NCI-H128 (cell line): ENCODE measurements around the gene NUFIP2.
"Not testable (repeated sequence)": the region's sequence is repeated elsewhere in the genome, so short reads cannot be mapped to it uniquely, and the experiment has no call there.

Source experiments
- DNase-seq: peaks from one replicate; lab custom pipeline; 2025; ENCODE audit not compliant: unreplicated experiment; lab: John Stamatoyannopoulos, UW

Gene NUFIP2

DNA sequence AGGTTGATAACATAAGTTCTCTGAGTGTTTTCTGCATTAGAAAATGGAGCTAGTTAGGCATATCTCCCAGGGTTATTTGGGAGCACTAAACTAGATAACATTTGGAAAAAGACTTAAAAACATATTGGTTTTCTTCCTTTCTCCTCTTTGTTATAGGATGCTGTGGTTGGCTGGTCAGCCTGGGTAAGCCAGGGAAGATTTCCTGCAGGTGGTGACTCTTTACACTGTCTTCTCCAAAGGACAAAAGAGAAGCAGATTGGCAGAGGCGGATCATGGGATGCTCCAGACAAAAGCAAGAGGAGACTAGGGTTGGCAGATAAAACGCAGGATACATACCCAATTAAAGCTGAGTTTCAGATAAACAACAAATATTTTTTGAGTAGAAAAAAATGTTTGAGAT, 53.5 kb downstream of the NUFIP2 start:
- DNase-seq = no peak

DNA sequence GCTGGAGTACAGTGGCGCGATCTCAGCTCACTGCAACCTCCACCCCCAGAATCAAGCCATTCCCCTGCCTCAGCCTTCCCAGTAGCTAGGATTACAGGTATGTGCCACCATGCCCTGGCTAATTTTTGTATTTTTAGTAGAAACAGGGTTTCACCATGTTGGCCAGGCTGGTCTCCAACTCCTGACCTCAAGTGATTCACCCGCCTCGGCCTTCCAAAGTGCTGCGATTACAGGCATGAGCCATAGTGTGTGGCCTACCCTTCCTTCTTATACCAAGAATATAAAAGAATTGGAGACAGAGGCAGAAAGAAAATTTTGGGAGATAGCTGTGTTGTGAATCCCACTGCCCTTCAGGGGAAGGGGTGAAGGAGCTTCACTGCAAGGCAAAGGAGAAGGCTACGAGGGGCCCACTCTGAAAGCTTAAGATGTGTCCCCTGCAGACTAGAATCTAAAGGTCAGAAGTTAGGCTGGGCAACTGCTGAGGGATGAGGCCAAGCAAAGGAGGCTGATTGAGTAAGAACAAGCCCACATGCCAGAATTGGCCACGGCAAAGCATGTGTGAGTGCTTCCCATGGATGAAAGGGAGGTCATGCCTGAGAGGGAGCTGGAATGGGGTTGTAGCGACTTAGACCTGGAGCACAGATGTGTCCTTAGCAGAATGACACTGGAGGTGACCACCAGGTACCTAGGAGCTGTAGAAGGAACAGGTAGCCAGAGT, 55.7 kb downstream of the NUFIP2 start:
- no peak for DNase-seq

DNA sequence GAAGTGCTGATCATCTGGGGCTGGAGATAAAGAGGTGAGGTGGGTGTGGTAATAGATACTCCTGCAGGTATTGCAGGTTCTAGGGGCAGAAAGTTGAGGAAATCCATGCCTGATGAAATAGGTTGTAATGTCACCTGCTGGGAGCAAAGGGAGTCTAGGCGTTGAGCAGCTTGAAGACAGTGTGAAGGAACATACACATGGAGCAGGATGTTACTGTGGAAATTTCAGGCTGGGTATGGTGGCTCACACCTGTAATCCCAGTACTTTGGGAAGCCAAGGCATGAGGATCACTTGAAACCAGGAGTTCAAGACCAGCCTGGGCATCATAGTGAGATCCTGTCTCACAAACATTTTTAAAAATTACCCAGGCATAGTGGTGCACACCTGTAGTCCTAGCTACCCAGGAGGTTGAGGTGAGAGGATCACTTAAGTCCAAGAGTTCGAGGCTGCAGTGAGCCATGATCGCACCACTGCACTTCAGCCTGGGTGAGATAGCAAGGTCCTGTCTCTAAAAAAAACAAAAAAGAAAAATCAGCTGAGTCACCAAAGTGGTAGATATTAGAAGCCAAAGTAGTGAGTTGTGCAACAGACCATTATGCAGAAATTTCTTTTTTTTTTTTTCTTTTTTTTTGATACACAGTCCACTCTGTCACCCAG, 56.3 kb downstream of the NUFIP2 start:
- DNase-seq = no peak

DNA sequence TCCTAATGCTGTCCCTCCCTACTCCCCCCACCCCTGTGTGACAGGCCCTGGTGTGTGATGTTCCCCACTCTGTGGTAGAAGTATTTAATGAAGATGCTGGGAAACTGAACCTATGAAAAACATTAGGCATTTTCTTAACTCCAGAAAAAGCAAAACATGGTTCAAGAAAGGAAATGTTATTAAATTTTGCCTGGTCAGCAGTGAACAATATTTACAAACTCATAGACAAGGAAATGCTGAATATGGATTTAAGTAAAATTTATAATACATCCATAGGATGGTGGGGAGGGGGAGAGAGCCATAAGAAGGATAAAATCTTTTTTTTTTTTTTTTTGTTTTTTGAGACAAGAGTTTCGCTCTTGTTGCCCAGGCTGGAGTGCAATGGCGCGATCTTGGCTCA, 58.0 kb downstream of the NUFIP2 start:
- no peak for DNase-seq

DNA sequence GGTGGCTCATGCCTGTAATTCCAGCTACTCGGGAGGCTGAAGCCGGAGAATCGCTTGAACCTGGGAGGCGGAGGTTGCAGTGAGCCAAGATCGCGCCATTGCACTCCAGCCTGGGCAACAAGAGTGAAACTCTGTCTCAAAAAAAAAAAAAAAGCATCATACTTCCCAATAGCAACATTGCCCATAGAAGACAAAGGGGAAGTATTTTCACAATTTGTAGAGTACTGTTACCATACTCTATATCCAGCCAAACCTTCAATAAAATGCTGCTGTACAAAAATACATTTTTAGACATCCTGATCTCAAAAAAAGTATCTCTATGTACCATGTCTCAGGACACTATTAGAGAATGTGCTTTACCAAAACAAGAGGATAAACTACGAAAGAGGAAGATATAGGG, 59.0 kb downstream of the NUFIP2 start:
- not testable (repeated sequence) for DNase-seq

DNA sequence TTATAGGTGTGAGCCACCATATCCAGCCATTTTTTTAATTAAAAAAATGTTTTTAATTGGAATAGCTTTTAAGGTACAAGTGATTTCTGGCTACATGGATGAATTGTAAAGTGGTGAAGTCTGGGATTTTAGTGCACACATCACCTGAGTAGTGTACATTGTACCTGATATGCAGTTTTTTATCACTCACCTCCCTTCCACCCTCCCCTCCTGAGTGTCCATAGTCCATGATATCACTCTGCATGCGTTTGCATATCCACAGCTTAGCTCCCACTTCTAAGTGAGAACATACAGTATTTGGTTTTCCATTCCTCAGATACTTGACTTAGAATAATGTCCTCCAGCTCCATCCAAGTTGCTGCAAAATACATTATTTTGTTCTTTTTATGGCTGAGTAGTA, 60.6 kb downstream of the NUFIP2 start:
- no peak for DNase-seq

DNA sequence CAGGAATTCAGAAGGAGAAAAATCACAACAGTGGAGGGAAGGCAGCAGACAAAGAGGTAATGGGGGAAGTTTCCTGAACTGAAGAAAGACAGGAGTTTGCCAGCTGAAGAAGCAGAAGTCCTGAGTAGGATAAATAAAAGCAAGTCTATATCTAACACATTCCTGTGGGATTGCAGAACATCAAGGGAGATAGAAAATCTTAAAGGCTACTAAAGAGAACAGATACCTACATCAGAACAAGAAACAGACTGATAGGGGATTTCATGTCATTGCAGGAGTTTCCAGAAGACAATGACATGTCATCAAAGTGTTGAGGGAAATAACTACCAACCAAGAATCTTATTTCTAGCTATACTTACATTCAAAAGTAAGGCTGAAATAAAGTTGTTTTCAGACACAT, 68.6 kb downstream of the NUFIP2 start:
- no peak for DNase-seq

DNA sequence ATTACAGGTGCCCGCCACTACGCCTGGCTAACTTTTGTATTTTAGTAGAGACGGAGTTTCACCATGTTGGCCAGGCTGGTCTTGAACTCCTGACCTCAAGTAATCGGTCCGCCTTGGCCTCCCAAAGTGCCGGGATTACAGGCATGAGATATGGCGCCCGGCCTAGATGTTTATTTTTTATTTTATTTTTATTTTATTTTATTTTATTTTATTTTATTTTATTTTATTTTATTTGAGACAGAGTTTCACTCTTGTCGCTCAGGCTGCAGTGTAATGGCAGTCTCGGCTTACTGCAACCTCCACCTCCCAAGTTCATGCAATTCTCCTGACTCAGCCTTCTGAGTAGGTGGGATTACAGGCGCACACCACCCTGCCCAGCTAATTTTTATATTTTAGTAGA, 72.6 kb downstream of the NUFIP2 start:
- not testable (repeated sequence) for DNase-seq

DNA sequence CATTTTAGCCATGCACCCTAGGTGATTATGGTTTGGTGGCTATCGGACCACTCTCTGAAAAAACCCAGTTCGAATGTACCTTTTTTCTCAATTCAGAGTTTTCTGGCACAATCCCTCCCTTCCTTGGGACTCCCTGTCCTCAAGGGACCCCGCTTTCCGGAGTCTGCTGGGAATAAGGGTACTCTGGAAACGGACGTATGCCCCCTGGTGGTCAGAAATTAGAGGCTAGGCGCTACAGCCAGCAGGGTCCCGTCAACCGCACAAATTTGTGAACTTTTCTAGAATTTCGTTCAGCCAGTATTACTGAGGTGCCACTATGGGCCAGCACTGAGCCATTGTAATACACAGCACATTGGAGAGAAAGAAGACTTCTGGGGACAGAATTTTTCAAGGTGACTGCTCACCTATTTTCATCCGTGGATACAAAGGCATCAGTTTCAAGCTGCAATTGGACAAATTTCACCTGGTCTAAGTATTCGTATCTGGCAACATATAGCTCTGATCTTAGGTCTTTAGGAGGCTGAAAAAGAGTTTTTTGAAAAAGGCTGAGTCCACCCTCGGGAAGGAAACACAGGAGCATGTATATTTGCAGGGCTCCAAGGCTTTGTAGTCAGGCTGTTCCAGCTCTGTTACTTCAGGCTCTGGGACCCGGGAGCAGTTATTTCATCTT, 74.4 kb downstream of the NUFIP2 start:
- peak; percentile 4 for DNase-seq

DNA sequence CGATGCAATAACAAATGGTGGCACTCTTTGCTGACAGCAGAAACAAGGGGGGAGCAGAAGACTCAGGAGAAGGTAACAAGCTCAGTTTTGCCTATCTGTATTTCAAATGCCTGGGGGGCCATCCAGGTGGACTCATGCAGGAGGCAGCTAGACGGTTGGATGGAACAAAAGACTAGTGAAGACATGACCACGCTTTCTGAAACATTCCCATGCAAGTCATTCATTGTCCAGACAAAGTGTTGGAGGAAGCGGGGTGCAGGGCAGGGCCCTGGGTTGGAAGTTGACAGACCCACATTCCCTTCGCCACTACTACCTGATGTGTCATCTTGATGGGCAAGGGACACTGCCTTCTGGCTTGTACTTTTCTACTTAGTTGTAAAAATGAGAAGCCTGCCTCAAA, 77.1 kb downstream of the NUFIP2 start:
- no peak for DNase-seq

DNA sequence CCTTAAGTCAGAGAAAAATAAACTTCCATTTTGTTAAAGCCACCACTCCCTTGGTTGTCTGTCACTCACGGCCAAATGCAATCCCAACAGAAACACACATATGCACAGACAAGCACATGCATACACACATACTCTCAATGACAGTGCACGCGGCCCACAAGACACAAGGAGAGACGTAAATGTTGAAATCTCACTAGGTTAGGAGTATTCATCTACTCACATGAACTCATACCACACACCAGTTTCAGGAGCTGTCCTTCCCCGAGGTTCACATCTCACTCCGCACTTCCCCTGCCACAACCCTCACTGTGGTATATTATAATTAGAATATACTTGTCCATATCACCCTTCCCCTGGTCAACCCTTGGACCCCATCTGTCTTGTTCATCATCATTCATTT, 77.8 kb downstream of the NUFIP2 start:
- DNase-seq = no peak

DNA sequence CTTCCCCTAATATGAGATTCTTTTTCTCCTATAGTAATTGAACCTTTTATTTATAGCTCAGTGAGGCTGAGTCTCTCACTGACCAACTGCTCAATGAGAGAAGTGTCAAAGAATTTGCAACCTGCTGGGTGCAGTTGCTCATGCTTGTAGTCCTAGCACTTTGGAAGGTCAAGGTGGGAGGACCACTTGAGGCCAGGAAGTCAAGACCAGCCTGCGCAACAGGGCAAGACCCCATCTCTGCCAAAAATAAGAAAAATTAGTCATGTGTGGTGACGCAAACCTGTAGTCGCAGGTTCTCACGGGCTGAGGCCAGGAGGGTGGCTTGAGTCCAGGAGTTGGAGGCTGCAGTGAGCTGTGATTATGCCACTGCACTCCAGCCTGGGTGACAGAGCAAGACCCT, 78.2 kb downstream of the NUFIP2 start:
- DNase-seq = no peak

DNA sequence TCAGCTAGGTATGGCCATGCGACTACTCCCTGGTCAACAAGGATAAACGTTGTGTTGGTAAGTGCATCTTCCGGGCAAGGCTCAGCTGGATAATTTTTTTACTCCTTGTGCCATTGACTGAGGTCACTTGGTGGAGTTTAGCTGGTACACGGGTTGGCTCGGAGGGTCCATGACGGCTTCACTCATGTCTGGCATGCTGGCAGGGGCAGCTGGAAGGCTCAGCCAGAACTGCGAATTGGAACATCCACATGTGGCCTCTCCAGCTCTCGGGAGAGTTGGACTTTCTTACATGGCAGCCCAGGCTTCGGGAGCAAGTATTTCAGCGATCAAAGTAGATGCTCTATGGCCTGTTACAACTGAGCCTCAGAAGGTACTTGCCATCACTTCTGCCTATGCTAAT, 78.8 kb downstream of the NUFIP2 start:
- DNase-seq = no peak

DNA sequence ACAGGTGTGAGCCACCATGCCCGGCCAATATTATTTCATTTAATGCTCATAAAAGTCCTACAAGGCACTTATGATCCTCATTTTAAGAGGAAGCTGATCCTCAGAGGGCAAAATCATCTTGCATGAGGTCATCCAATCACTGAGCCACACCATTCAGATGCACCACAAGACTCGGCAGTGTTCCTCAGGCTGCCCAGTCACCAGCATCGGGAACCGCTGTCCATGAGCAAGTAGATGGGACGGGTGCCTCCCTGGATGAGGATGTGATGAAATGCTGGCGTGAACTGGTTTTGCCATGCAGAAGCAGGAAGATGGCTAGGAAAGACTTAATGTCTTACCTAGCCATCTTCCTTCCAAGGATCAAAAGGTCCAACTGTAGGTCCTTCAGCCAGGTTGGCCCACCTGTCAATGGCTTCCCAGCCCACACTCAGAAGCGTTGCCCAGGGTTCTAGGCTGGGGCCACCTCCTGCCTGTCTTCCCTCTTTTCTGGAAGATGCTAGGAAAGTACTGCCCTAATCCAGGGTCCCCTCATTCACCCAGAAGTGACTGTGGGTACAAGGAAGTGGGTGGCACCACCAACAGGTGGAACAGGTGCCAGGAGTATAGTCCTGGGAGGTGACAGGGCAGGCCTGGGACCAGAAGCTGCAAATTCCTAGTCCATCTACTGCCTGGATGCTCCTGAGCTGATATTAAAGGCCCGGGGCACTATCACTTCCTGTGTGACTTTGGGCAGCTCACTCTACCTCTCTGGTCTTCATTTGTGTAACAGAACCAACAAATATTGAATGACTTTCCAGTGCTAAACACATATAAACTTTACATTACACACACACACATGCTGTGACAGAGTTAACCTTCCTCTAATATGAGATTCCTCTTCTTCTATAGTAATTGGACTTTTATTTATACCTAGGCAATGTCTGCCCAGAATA, 79.5 kb downstream of the NUFIP2 start:
- no peak for DNase-seq

DNA sequence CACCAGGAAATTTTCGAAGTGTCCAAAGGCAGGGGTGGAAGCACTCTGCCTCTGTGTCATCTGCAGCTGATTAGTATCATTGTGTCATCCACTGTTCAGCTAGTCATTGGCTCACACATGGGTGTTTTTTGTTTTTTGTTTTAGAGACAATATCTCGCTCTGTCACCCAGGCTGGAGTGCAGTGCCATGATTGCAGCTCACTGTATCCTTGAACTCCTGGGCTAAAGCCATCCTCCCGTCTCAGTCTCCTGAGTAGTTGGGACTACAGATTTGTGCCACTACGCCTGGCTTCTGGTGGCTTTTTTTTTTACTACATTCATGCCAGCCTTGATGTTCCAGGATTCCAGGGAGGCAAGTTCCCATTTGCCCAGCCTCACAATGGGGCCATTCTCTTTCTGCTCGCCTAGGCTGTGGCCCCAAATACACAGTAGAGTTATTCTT, 81.2 kb downstream of the NUFIP2 start:
- no peak for DNase-seq

DNA sequence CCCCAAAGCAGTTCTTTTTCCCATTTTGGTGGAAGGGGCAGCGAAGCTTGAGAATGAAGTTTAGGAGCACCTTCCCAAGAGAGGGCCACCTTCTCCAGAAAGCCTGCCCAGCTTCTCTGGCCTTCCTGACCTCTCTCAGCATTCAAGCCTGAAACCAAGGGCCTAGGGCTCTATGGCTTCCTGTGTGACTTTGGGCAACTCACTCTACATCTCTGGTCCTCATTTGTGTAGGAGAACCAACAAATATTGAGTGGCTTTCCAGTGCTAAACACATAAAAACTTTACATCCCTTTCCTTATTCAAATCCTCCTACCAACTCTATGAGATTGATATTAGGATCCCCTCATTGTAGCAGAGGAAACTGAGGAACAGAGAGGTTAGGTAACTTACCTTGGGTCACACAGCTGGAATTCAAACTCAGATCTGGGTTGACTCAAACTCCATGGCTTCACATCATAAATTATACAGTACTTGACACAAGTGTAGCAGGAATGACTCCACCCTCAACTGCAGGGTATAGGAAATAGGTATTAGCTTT, 81.8 kb downstream of the NUFIP2 start:
- DNase-seq = no peak

DNA sequence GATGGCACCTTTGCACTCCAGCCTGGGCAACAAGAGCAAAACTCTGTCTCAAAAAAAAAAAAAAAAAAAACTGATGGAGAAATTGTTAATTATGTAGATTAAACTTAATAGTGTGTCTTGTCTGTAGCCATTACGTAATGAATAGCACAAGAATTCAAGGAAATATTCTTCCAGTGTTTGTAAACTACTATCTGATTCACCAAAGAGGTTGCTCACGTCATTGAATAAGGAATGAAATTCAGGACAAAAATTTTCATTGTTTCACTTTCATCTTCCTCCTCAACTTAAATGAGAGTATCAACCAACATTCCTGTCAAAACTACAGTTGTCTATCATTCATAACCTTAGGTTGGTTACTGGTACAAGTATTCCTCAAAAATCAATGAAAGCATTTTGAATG, 83.1 kb downstream of the NUFIP2 start:
- no peak for DNase-seq

DNA sequence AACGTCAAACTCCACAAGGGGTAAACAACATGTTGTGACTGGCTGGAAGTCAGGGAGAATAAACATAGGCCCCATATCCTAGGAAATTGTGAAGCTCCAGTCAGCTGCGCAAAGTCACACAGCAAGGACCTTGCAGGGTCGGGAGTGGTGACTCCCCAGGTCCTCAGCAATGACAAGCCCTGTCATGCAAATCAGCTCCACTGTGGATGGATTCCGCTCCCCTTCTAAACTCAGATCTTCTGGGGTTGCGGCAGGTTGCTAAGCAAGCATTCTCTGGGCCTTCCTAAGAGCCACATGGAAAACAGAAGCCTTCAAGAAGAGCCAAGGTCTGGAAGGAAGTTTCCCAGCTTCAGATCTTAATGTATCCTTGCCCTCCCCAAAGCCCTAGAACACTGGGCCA, 84.9 kb downstream of the NUFIP2 start:
- DNase-seq = no peak

DNA sequence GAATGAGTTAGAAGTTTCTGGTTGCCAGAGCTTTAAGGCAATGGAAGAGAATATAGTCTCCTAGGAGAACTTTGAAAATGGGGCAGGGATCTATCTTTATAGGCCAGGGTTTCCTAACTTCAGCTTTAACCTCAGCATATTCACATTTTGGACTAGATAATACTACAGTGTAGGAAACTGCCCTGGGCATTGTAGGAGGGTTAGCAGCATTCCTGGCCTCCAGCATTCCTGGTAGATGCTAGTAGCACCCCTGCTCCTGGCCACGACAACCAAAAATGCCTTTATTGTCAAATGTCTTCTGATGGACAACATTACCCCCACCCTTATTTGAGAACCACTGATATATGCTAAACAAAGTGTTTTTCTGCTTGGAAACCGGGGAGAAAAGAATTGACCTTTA, 86.0 kb downstream of the NUFIP2 start:
- DNase-seq = no peak
